Superior temporal gyrus (tissue), 1 donor: ENCODE data around the gene RGPD3.

ENCODE experiments used
- DNase-seq: peaks from one replicate; pipeline ENCODE4 v3.0.0-alpha.2; 2016; ENCODE audit errors: extremely low spot score

RGPD3 gene

DNA sequence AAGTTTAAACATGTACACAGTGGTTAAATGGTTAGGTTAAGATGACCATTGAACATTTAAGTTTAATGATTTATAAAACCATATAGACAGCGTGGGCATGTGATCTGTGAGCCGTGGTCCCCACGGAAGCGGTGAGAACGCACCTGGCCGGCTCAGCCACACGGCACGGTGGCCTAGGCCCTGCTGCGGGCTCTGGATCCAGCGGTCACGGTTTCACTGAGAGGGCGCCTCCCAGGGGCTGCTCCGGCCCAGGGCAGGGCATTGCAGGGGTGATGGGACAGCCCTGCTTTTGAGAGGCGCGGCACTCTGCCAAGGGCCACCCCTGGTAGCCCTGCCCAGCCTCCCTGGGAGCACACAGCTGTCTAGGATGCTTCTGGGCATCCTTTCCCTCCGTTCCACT, 124.9 kb downstream of the RGPD3 start:
- DNase-seq = no peak

DNA sequence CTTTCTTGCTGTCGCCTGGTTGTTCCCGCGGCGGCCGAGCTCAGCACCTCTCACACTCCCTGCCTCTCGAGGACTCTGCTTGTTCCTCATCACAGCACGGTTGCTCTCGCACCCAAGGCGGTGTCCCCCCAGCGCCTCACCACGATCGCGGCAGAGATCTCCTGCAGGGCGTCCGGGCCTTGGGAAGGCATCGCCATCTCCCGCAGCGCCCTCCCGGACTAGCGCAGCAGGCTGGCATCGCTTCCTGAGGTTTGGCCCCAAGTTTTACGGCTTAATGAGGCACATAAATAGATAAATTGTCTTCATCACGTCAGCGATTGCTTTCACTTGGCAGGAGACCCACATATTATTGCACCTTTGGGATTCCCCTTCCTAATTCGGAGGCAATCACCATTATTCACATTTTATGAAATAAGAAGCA, 125.4 kb downstream of the RGPD3 start:
- DNase-seq = no peak

DNA sequence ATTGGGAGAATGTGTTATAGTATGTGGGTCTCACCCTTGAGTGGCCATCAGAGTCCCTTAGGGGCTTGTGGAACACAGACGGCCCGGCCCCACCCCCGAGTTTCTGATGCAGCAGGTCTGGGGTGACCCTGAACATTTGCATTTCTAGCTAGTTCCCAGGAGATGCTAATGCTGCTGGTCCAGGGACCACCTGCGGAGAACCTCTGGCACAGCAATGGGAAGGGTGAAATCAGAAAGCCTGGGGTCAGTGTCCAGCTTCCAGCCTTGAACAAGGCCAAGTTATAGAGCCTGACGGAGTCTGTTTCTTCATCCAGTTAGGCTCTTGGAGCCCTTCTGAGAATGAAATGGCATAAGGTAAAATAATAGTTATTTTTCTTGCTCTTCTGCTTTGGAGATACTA, 126.5 kb downstream of the RGPD3 start:
- no peak for DNase-seq
